HCT116 (cell line): ENCODE measurements around the gene BRD2. TPM values are rescaled to one million over a fixed set of nuclear protein-coding genes. Genes with fewer than 3 reads are reported as not detected.

Experiments used
- ATAC-seq: fragments of 200-7000 bp; cut with Tn5 transposase; 2 replicates; pipeline ENCODE4 v1.9.1; 2020; ENCODE audit warnings: mild to moderate bottlenecking, moderate library complexity
- BruUV-seq: library from RNA; stranded (reverse); fragments of 400-500 nt; replicated peaks from 2 replicates; lab custom pipeline; 2021; lab: Mats Ljungman, UMichigan
- CTCF ChIA-PET: fragments of 300-600 bp; sonication (Branson Sonifier 250); formaldehyde crosslinking; loops from one replicate; lab custom pipeline; 2021; ENCODE audit warnings: antibody characterized with exemption; lab: Charles Lee
- POLR2A ChIA-PET: fragments of 300-600, 350-600 bp; sonication (Branson Sonifier 250); formaldehyde crosslinking; loops from one replicate; lab custom pipeline; 2021; ENCODE audit warnings: antibody characterized with exemption; lab: Charles Lee
- RAD21 ChIA-PET, 2 experiments: fragments of 300-600 bp; sonication (Branson Sonifier 250); formaldehyde crosslinking; loops; one replicate each; lab custom pipeline; 2023; ENCODE audit warnings: low total read pairs in 2 of 2; ENCODE audit not compliant: uncharacterized antibody in 2 of 2, unreplicated experiment in 2 of 2, low non-redundant PET in 1 of 2; lab: Charles Lee
- DNase-seq: peaks from one replicate; pipeline ENCODE4 v3.0.0-alpha.2; 2010; ENCODE audit warnings: low read depth, low spot score
- H2AFZ ChIP-seq: fragments of 200-600 bp; shearing (Covaris generic), sonication (generic); 2 replicates; pipeline ENCODE4 v1.6.1; 2017; ENCODE audit warnings: low read depth, mixed run types, mixed read lengths, antibody characterized with exemption, low read length; ENCODE audit not compliant: poor library complexity, severe bottlenecking
- H3K27ac ChIP-seq: 2 replicates; pipeline ENCODE4 v1.5.1; 2012; ENCODE audit warnings: low read depth, low read length
- H3K27me3 ChIP-seq: fragments of 200-600 bp; sonication (generic); 2 replicates; pipeline ENCODE4 v1.6.1; 2016; ENCODE audit warnings: mixed run types, low read length, mixed read lengths; ENCODE audit not compliant: insufficient read depth
- H3K36me3 ChIP-seq, 2 experiments: fragments of 200-500 bp in 1 of 2; fragments of 200-600 bp in 1 of 2; sonication (Bioruptor generic) in 1 of 2; sonication (generic) in 1 of 2; 2 replicates each; pipeline versions ENCODE4 v1.5.1 to v1.6.1; 2014 to 2016; ENCODE audit warnings: low read length in 2 of 2, inconsistent platforms in 1 of 2, mixed read lengths in 1 of 2, mixed run types in 1 of 2; ENCODE audit not compliant: insufficient read depth in 2 of 2, control insufficient read depth in 1 of 2
- H3K4me1 ChIP-seq, 2 experiments: fragments of 200-600 bp in 1 of 2; sonication (generic) in 1 of 2; 2 replicates each; pipeline versions ENCODE4 v1.5.1 to v1.6.1; 2012 to 2017; ENCODE audit warnings: low read length in 2 of 2, inconsistent platforms in 1 of 2, mild to moderate bottlenecking in 1 of 2, mixed read lengths in 1 of 2, mixed run types in 1 of 2, moderate library complexity in 1 of 2; ENCODE audit not compliant: insufficient read depth in 2 of 2, control insufficient read depth in 1 of 2
- H3K4me2 ChIP-seq: fragments of 200-600 bp; sonication (generic); 2 replicates; pipeline ENCODE4 v1.6.1; 2017; ENCODE audit warnings: mixed run types, low read length, mixed read lengths
- H3K4me3 ChIP-seq, 2 experiments: fragments of 200-600 bp in 1 of 2; sonication (generic) in 1 of 2; replicated peaks in 1 of 2; 2 replicates each; pipeline ENCODE4 v1.5.1; 2011 to 2016; ENCODE audit warnings: low read length in 2 of 2, control low read depth in 1 of 2, low read depth in 1 of 2, mild to moderate bottlenecking in 1 of 2, mixed read lengths in 1 of 2, mixed run types in 1 of 2
- H3K79me2 ChIP-seq: fragments of 200-600 bp; sonication (generic); 2 replicates; pipeline ENCODE4 v1.6.1; 2017; ENCODE audit warnings: mild to moderate bottlenecking, mixed run types, low read length, moderate library complexity, mixed read lengths; ENCODE audit not compliant: insufficient read depth
- H3K9ac ChIP-seq: fragments of 200-600 bp; sonication (generic); 2 replicates; pipeline ENCODE4 v1.6.1; 2016; ENCODE audit warnings: low read length, mixed read lengths
- H3K9me2 ChIP-seq: fragments of 200-600 bp; sonication (generic), shearing (Covaris generic); 2 replicates; pipeline ENCODE4 v1.6.1; 2017; ENCODE audit warnings: mixed run types, mild to moderate bottlenecking, moderate library complexity; ENCODE audit not compliant: insufficient read depth
- H3K9me3 ChIP-seq, 2 experiments: fragments of 200-500 bp in 1 of 2; fragments of 200-600 bp in 1 of 2; sonication (Bioruptor generic) in 1 of 2; sonication (generic) in 1 of 2; 2 replicates each; pipeline ENCODE4 v1.6.1; 2014 to 2017; ENCODE audit warnings: low read length in 2 of 2, mixed read lengths in 2 of 2, inconsistent platforms in 1 of 2, low read depth in 1 of 2, mild to moderate bottlenecking in 1 of 2, mixed run types in 1 of 2, moderate library complexity in 1 of 2; ENCODE audit not compliant: control insufficient read depth in 1 of 2, insufficient read depth in 1 of 2
- H4K20me1 ChIP-seq: fragments of 200-600 bp; sonication (generic), shearing (Covaris generic); 2 replicates; pipeline ENCODE4 v1.6.1; 2017; ENCODE audit warnings: mixed run types, mild to moderate bottlenecking, moderate library complexity; ENCODE audit not compliant: insufficient read depth
- CBX3 ChIP-seq: IDR thresholded peaks from 2 replicates; pipeline ENCODE4 v1.6.1; 2012; ENCODE audit warnings: low read depth
- CEBPB ChIP-seq: IDR thresholded peaks from 2 replicates; pipeline ENCODE4 v1.6.1; 2012; ENCODE audit warnings: low read depth
- CTCF ChIP-seq, 3 experiments: fragments of 200-600 bp in 1 of 3; sonication (generic) in 1 of 3; IDR thresholded peaks in 2 of 3; conservative IDR thresholded peaks in 1 of 3; 2 replicates each; pipeline ENCODE4 v1.5.1; 2012 to 2017; ENCODE audit warnings: low read depth in 2 of 3, low read length in 2 of 3, antibody characterized with exemption in 1 of 3, borderline replicate concordance in 1 of 3, control low read depth in 1 of 3, mild to moderate bottlenecking in 1 of 3, mixed read lengths in 1 of 3, mixed run types in 1 of 3, moderate library complexity in 1 of 3; ENCODE audit not compliant: insufficient read depth in 1 of 3
- ELF1 ChIP-seq: IDR thresholded peaks from 2 replicates; pipeline ENCODE4 v1.6.1; 2012; ENCODE audit warnings: low read depth, borderline replicate concordance
- EZH2phosphoT487 ChIP-seq: fragments of 200-600 bp; IDR thresholded peaks from 2 replicates; pipeline ENCODE4 v1.6.1; 2018; ENCODE audit warnings: antibody characterized with exemption, borderline replicate concordance
- FOSL1 ChIP-seq: IDR thresholded peaks from 2 replicates; pipeline ENCODE4 v1.6.1; 2012; ENCODE audit warnings: low read depth
- MAX ChIP-seq: IDR thresholded peaks from 2 replicates; pipeline ENCODE4 v1.6.1; 2012
- POLR2A ChIP-seq: IDR thresholded peaks from 2 replicates; pipeline ENCODE4 v1.7.0; 2011; ENCODE audit warnings: borderline replicate concordance; ENCODE audit not compliant: insufficient read depth, insufficient read length; ENCODE audit errors: extremely low read depth
- POLR2AphosphoS5 ChIP-seq: IDR thresholded peaks from 2 replicates; pipeline ENCODE4 v1.6.1; 2011; ENCODE audit warnings: mild to moderate bottlenecking, low read depth, low read length, moderate library complexity
- RAD21 ChIP-seq: IDR thresholded peaks from 2 replicates; pipeline ENCODE4 v1.6.1; 2012; ENCODE audit warnings: low read depth, mild to moderate bottlenecking
- REST ChIP-seq: IDR thresholded peaks from 2 replicates; pipeline ENCODE4 v1.6.1; 2012; ENCODE audit warnings: low read depth
- SIN3A ChIP-seq: IDR thresholded peaks from 2 replicates; pipeline ENCODE4 v1.6.1; 2012; ENCODE audit warnings: low read depth
- SP1 ChIP-seq: IDR thresholded peaks from 2 replicates; pipeline ENCODE4 v1.6.1; 2012; ENCODE audit warnings: low read depth
- SRF ChIP-seq: IDR thresholded peaks from 2 replicates; pipeline ENCODE4 v1.6.1; 2012; ENCODE audit warnings: low read depth
- ZFX ChIP-seq: fragments of 450-650 bp; IDR thresholded peaks from 2 replicates; pipeline ENCODE4 v1.6.1; 2017
- ZNF274 ChIP-seq: fragments of 200-500 bp; sonication (Bioruptor generic); IDR thresholded peaks from 2 replicates; pipeline ENCODE4 v1.6.1; 2014; ENCODE audit warnings: mild to moderate bottlenecking, low read depth, low read length, inconsistent platforms
- intact Hi-C: fragments of 100-400 bp; cut with micrococcal nuclease; formaldehyde crosslinking; loops from 2 replicates; pipeline ENCODE4 v1.10.0; 2022
- total RNA-seq: library from RNA; stranded (reverse); gene quantifications from one replicate; pipeline ENCODE4 v1.2.1, GENCODE V29; 2021; ENCODE audit not compliant: unreplicated experiment

The BRD2 gene
- total RNA-seq, 1 experiment from 2014 or later: 260 TPM

GRCh38 chr6:33007831-33008400 lies 39.5 kb downstream of the BRD2 start:
- no TSS peak for BruUV-seq
- H3K9me2 ChIP-seq: no peaks in the 10 kb centered on the region
- no peaks in the 10 kb centered on the region; a peak in 1 of 4 replicates for H3K4me1 ChIP-seq
- ChIA-PET RAD21 (no interaction called here), CTCF (no interaction called here), POLR2A (no interaction called here)
- H3K27me3 ChIP-seq: no peaks in the 10 kb centered on the region
- H3K4me3 ChIP-seq: no peak overlapping the region
- no peaks in the 10 kb centered on the region for H3K9me3 ChIP-seq
- no peak overlapping the region for H3K9ac ChIP-seq
- no peaks in the 10 kb centered on the region for H4K20me1 ChIP-seq
- H3K36me3 ChIP-seq: no peaks in the 10 kb centered on the region
- H3K27ac ChIP-seq: no peak overlapping the region
- H3K79me2 ChIP-seq: no peaks in the 10 kb centered on the region
- H2AFZ ChIP-seq: no peak overlapping the region
- H3K4me2 ChIP-seq: no peak overlapping the region
- TF ChIP-seq ELF1 (no peak), ZFX (no peak), SP1 (no peak), POLR2A (no peak), ZNF274 (no peak), RAD21 (no peak), FOSL1 (no peak), CBX3 (no peak), SRF (no peak), CTCF (IDR thresholded peaks at IDR 0.05 in 2 of 3, conservative IDR thresholded peaks at IDR 0.05 in 1 of 3; ENCODE audit: borderline replicate concordance in 1 of 3, insufficient read depth in 1 of 3, low read depth in 2 of 3, low read length in 2 of 3) (no peak), EZH2phosphoT487 (no peak), REST (no peak), SIN3A (no peak), POLR2AphosphoS5 (no peak), MAX (no peak), CEBPB (no peak)
- ATAC-seq: no peak
- intact Hi-C loops: no loop called here
- DNase-seq: no peak
